Fibroblast of lung (primary cell): ENCODE results near the gene LIMCH1. TPM values are rescaled to one million over a fixed set of nuclear protein-coding genes. Genes with fewer than 3 reads are reported as not detected.

Source experiments
- DNase-seq, 2 donors: peaks; one replicate each; pipeline versions ENCODE4 v3.0.0 to v3.0.0-alpha.2; 2010; ENCODE audit warnings: low read depth in 2 of 2
- H2AFZ ChIP-seq: 2 replicates; pipeline ENCODE4 v1.5.1; 2012; ENCODE audit warnings: low read length, control low read depth, inconsistent platforms
- H3K27ac ChIP-seq: 2 replicates; pipeline ENCODE4 v1.5.1; 2011; ENCODE audit warnings: low read length, control low read depth; ENCODE audit not compliant: insufficient read depth
- H3K27me3 ChIP-seq: 2 replicates; pipeline ENCODE4 v1.5.1; 2011; ENCODE audit warnings: mild to moderate bottlenecking, low read length; ENCODE audit not compliant: control insufficient read depth, insufficient read depth
- H3K36me3 ChIP-seq: 2 replicates; pipeline ENCODE4 v1.5.1; 2011; ENCODE audit warnings: low read length; ENCODE audit not compliant: control insufficient read depth, insufficient read depth
- H3K4me1 ChIP-seq: 2 replicates; pipeline ENCODE4 v1.5.1; 2011; ENCODE audit warnings: low read length; ENCODE audit not compliant: control insufficient read depth, insufficient read depth; ENCODE audit errors: extremely low read depth
- H3K4me2 ChIP-seq: 2 replicates; pipeline ENCODE4 v1.5.1; 2011; ENCODE audit warnings: low read length, control low read depth; ENCODE audit not compliant: insufficient read depth; ENCODE audit errors: extremely low read depth
- H3K4me3 ChIP-seq, 4 experiments: fragments of 200-600 bp in 1 of 4; sonication (generic) in 1 of 4; replicated peaks in 1 of 4; 2 replicates each; pipeline ENCODE4 v1.5.1; 2011 to 2016; ENCODE audit warnings: low read length in 4 of 4, low read depth in 3 of 4, mild to moderate bottlenecking in 3 of 4, control low read depth in 2 of 4, inconsistent platforms in 1 of 4, mixed read lengths in 1 of 4; ENCODE audit not compliant: insufficient read depth in 1 of 4; ENCODE audit errors: control extremely low read depth in 1 of 4
- H3K79me2 ChIP-seq: 2 replicates; pipeline ENCODE4 v1.5.1; 2012; ENCODE audit warnings: mild to moderate bottlenecking, low read length, inconsistent platforms; ENCODE audit not compliant: control insufficient read depth, insufficient read depth
- H3K9ac ChIP-seq: 2 replicates; pipeline ENCODE4 v1.5.1; 2011; ENCODE audit warnings: mild to moderate bottlenecking, low read length, control low read depth; ENCODE audit not compliant: insufficient read depth
- H3K9me3 ChIP-seq: 2 replicates; pipeline ENCODE4 v1.5.1; 2012; ENCODE audit warnings: low read depth, low read length; ENCODE audit not compliant: control insufficient read depth, insufficient read depth
- H4K20me1 ChIP-seq: 2 replicates; pipeline ENCODE4 v1.5.1; 2011; ENCODE audit warnings: low read length; ENCODE audit not compliant: control insufficient read depth, insufficient read depth; ENCODE audit errors: extremely low read depth
- CTCF ChIP-seq, 2 donors: IDR thresholded peaks in 1 of 2; conservative IDR thresholded peaks in 1 of 2; 1 replicate in 1 of 2; 2 replicates in 1 of 2; pipeline ENCODE4 v1.5.1; 2011 to 2012; ENCODE audit warnings: low read length in 2 of 2, control low read depth in 1 of 2, inconsistent platforms in 1 of 2, low read depth in 1 of 2, mild to moderate bottlenecking in 1 of 2
- EZH2 ChIP-seq: IDR thresholded peaks from 2 replicates; pipeline ENCODE4 v1.5.1; 2012; ENCODE audit warnings: low read length, control low read depth, mild to moderate bottlenecking; ENCODE audit errors: missing control alignments
- polyA plus RNA-seq, 2 donors: library from polyadenylated mRNA; depleted of rRNA in 1 of 2; stranded (reverse) in 1 of 2; unstranded in 1 of 2; fragments of >200 nt; gene quantifications; 2 replicates each; pipeline ENCODE4 v1.2.1, GENCODE V29; 2011 to 2012; ENCODE audit warnings: missing spikeins in 1 of 2
- total RNA-seq: library from RNA; depleted of rRNA; stranded (reverse); fragments of >200 nt; gene quantifications from 2 replicates; pipeline ENCODE4 v1.2.1, GENCODE V29; 2014

The LIMCH1 gene
- total and polyA plus RNA-seq, 2 donors (not counting 1 experiment from before 2014, with no cell fraction given), result 2.8 to 4.6 TPM

GRCh38 chr4:41619161-41619560 is 81.2 kb downstream of the LIMCH1 start:
- Histone ChIP-seq H3K27ac (no peak overlapping the region), H3K27me3 (no peaks in the 10 kb centered on the region), H2AFZ (no peak overlapping the region), H3K9me3 (no peaks in the 10 kb centered on the region), H3K79me2 (no peaks in the 10 kb centered on the region), H3K9ac (no peak overlapping the region), H4K20me1 (no peaks in the 10 kb centered on the region), H3K4me3 (no peak overlapping the region), H3K4me2 (no peak overlapping the region), H3K4me1 (no peaks in the 10 kb centered on the region), H3K36me3 (no peaks in the 10 kb centered on the region)
- no peak for DNase-seq
- TF ChIP-seq EZH2 (no peak), CTCF (conservative IDR thresholded peaks at IDR 0.05 in 1 of 2, IDR thresholded peaks at IDR 0.05 in 1 of 2; ENCODE audit: low read depth in 1 of 2, low read length in 2 of 2) (no peak)

GRCh38 chr4:41620594-41621256 is 82.8 kb downstream of the LIMCH1 start:
- Histone ChIP-seq H3K9ac (no peak overlapping the region), H3K9me3 (no peaks in the 10 kb centered on the region), H3K27ac (no peak overlapping the region), H3K4me1 (no peaks in the 10 kb centered on the region), H2AFZ (no peak overlapping the region), H3K4me3 (no peak overlapping the region), H3K36me3 (no peaks in the 10 kb centered on the region), H3K27me3 (no peaks in the 10 kb centered on the region), H4K20me1 (no peaks in the 10 kb centered on the region), H3K79me2 (no peaks in the 10 kb centered on the region), H3K4me2 (no peak overlapping the region)
- no peak for DNase-seq
- no peak for TF ChIP-seq CTCF (conservative IDR thresholded peaks at IDR 0.05 in 1 of 2, IDR thresholded peaks at IDR 0.05 in 1 of 2; ENCODE audit: low read depth in 1 of 2, low read length in 2 of 2)
- no peak for TF ChIP-seq EZH2

GRCh38 chr4:41622787-41623186 is 84.8 kb downstream of the LIMCH1 start:
- Histone ChIP-seq H3K27ac (no peak overlapping the region), H4K20me1 (no peaks in the 10 kb centered on the region), H3K9ac (no peak overlapping the region), H3K9me3 (no peaks in the 10 kb centered on the region), H3K36me3 (no peaks in the 10 kb centered on the region), H3K4me3 (no peak overlapping the region), H3K27me3 (no peaks in the 10 kb centered on the region), H3K79me2 (no peaks in the 10 kb centered on the region), H3K4me2 (no peak overlapping the region), H3K4me1 (no peaks in the 10 kb centered on the region), H2AFZ (no peak overlapping the region)
- TF ChIP-seq CTCF (conservative IDR thresholded peaks at IDR 0.05 in 1 of 2, IDR thresholded peaks at IDR 0.05 in 1 of 2; ENCODE audit: low read depth in 1 of 2, low read length in 2 of 2) (no peak), EZH2 (no peak)
- DNase-seq, result no peak
